Measurements from ENCODE around the gene CAMTA1.

DNA sequence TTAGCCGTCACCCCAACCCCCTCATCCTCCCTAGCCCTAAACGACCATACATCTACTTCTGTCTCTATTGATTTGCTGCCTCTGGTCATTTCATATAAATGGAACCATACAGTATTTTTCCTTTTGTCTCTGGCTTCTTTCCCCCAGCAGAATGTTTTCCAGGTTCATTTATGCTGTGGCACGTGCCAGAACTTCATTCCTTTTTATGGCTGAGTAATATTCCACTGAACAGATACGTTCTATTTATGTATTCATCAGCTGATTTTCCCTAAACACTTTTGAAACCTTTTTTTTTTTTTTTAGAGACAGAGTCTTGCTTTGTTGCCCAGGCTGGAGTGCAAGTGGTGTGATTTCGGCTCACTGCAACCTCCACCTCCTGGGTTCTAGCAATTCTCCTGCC, 181.1 kb downstream of the CAMTA1 start:
- TF ChIP-seq, protein P1, sequence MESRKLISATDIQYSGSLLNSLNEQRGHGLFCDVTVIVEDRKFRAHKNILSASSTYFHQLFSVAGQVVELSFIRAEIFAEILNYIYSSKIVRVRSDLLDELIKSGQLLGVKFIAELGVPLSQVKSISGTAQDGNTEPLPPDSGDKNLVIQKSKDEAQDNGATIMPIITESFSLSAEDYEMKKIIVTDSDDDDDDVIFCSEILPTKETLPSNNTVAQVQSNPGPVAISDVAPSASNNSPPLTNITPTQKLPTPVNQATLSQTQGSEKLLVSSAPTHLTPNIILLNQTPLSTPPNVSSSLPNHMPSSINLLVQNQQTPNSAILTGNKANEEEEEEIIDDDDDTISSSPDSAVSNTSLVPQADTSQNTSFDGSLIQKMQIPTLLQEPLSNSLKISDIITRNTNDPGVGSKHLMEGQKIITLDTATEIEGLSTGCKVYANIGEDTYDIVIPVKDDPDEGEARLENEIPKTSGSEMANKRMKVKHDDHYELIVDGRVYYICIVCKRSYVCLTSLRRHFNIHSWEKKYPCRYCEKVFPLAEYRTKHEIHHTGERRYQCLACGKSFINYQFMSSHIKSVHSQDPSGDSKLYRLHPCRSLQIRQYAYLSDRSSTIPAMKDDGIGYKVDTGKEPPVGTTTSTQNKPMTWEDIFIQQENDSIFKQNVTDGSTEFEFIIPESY (IDR thresholded peaks at IDR 0.05): no peak
- TF ChIP-seq, protein P2, sequence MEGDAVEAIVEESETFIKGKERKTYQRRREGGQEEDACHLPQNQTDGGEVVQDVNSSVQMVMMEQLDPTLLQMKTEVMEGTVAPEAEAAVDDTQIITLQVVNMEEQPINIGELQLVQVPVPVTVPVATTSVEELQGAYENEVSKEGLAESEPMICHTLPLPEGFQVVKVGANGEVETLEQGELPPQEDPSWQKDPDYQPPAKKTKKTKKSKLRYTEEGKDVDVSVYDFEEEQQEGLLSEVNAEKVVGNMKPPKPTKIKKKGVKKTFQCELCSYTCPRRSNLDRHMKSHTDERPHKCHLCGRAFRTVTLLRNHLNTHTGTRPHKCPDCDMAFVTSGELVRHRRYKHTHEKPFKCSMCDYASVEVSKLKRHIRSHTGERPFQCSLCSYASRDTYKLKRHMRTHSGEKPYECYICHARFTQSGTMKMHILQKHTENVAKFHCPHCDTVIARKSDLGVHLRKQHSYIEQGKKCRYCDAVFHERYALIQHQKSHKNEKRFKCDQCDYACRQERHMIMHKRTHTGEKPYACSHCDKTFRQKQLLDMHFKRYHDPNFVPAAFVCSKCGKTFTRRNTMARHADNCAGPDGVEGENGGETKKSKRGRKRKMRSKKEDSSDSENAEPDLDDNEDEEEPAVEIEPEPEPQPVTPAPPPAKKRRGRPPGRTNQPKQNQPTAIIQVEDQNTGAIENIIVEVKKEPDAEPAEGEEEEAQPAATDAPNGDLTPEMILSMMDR (IDR thresholded peaks at IDR 0.05; ENCODE audit: low read depth, low read length, missing input control): no peak
- no peak for TF ChIP-seq EGR1 (IDR thresholded peaks at IDR 0.05; ENCODE audit: low read depth in 2 of 2)
- TF ChIP-seq, protein P3, sequence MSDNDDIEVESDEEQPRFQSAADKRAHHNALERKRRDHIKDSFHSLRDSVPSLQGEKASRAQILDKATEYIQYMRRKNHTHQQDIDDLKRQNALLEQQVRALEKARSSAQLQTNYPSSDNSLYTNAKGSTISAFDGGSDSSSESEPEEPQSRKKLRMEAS (IDR thresholded peaks at IDR 0.05): no peak
- TF ChIP-seq FOXA2 (IDR thresholded peaks at IDR 0.05): no peak
- TF ChIP-seq SP1 (IDR thresholded peaks at IDR 0.05): no peak
- TF ChIP-seq RAD21 (IDR thresholded peaks at IDR 0.05): no peak
- no peak for TF ChIP-seq GABPA (IDR thresholded peaks at IDR 0.05 in 1 of 2, conservative IDR thresholded peaks at IDR 0.05 in 1 of 2)
- TF ChIP-seq, protein P4, sequence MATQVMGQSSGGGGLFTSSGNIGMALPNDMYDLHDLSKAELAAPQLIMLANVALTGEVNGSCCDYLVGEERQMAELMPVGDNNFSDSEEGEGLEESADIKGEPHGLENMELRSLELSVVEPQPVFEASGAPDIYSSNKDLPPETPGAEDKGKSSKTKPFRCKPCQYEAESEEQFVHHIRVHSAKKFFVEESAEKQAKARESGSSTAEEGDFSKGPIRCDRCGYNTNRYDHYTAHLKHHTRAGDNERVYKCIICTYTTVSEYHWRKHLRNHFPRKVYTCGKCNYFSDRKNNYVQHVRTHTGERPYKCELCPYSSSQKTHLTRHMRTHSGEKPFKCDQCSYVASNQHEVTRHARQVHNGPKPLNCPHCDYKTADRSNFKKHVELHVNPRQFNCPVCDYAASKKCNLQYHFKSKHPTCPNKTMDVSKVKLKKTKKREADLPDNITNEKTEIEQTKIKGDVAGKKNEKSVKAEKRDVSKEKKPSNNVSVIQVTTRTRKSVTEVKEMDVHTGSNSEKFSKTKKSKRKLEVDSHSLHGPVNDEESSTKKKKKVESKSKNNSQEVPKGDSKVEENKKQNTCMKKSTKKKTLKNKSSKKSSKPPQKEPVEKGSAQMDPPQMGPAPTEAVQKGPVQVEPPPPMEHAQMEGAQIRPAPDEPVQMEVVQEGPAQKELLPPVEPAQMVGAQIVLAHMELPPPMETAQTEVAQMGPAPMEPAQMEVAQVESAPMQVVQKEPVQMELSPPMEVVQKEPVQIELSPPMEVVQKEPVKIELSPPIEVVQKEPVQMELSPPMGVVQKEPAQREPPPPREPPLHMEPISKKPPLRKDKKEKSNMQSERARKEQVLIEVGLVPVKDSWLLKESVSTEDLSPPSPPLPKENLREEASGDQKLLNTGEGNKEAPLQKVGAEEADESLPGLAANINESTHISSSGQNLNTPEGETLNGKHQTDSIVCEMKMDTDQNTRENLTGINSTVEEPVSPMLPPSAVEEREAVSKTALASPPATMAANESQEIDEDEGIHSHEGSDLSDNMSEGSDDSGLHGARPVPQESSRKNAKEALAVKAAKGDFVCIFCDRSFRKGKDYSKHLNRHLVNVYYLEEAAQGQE (IDR thresholded peaks at IDR 0.05): no peak
- no peak for TF ChIP-seq TAF1 (conservative IDR thresholded peaks at IDR 0.05)
- no peak for TF ChIP-seq JUND (IDR thresholded peaks at IDR 0.05)

Measured in liver (tissue), 3 donors.